ENCODE data around the gene NRXN3.

Gene NRXN3

GRCh38 chr14:79805636-79806035, 1635.5 kb downstream of the NRXN3 start:
- in situ Hi-C loops (cut with MboI; ENCODE audit: low sequenced_read_pairs) = no loop called here

GRCh38 chr14:79809849-79810612, 1639.9 kb downstream of the NRXN3 start:
- in situ Hi-C loops (cut with MboI; ENCODE audit: low sequenced_read_pairs) = no loop called here

- in situ Hi-C loops (cut with MboI; ENCODE audit: low sequenced_read_pairs) = no loop called here
Observed at GRCh38 chr14:79820866-79821535, 1650.8 kb downstream of the NRXN3 start.

GRCh38 chr14:79822034-79822433, 1651.9 kb downstream of the NRXN3 start:
- in situ Hi-C loops (cut with MboI; ENCODE audit: low sequenced_read_pairs) = no loop called here

- in situ Hi-C loops (cut with MboI; ENCODE audit: low sequenced_read_pairs) = no loop called here
Observed at GRCh38 chr14:79825046-79825521, 1654.9 kb downstream of the NRXN3 start.

- in situ Hi-C loops (cut with MboI; ENCODE audit: low sequenced_read_pairs) = no loop called here
Observed at GRCh38 chr14:79826362-79826761, 1656.2 kb downstream of the NRXN3 start.

GRCh38 chr14:79829405-79830166, 1659.4 kb downstream of the NRXN3 start:
- in situ Hi-C loops (cut with MboI; ENCODE audit: low sequenced_read_pairs) = no loop called here

GRCh38 chr14:79831195-79831892, 1661.2 kb downstream of the NRXN3 start:
- in situ Hi-C loops (cut with MboI; ENCODE audit: low sequenced_read_pairs) = no loop called here

- in situ Hi-C loops (cut with MboI; ENCODE audit: low sequenced_read_pairs) = no loop called here
Observed at GRCh38 chr14:79833781-79834180, 1663.6 kb downstream of the NRXN3 start.

- in situ Hi-C loops (cut with MboI; ENCODE audit: low sequenced_read_pairs) = no loop called here
Observed at GRCh38 chr14:79834868-79835267, 1664.7 kb downstream of the NRXN3 start.

GRCh38 chr14:79836577-79836976, 1666.4 kb downstream of the NRXN3 start:
- in situ Hi-C loops (cut with MboI; ENCODE audit: low sequenced_read_pairs) = no loop called here

GRCh38 chr14:79837699-79838098, 1667.5 kb downstream of the NRXN3 start:
- in situ Hi-C loops (cut with MboI; ENCODE audit: low sequenced_read_pairs) = no loop called here

GRCh38 chr14:79840103-79840502, 1669.9 kb downstream of the NRXN3 start:
- in situ Hi-C loops (cut with MboI; ENCODE audit: low sequenced_read_pairs) = no loop called here

GRCh38 chr14:79840831-79841230, 1670.7 kb downstream of the NRXN3 start:
- in situ Hi-C loops (cut with MboI; ENCODE audit: low sequenced_read_pairs) = no loop called here

GRCh38 chr14:79841433-79841832, 1671.3 kb downstream of the NRXN3 start:
- in situ Hi-C loops (cut with MboI; ENCODE audit: low sequenced_read_pairs) = no loop called here

- in situ Hi-C loops (cut with MboI; ENCODE audit: low sequenced_read_pairs) = no loop called here
Observed at GRCh38 chr14:79842270-79842669, 1672.1 kb downstream of the NRXN3 start.

- in situ Hi-C loops (cut with MboI; ENCODE audit: low sequenced_read_pairs) = no loop called here
Observed at GRCh38 chr14:79852950-79853744, 1683.0 kb downstream of the NRXN3 start.

GRCh38 chr14:79855789-79856188, 1685.6 kb downstream of the NRXN3 start:
- in situ Hi-C loops (cut with MboI; ENCODE audit: low sequenced_read_pairs) = no loop called here

- in situ Hi-C loops (cut with MboI; ENCODE audit: low sequenced_read_pairs) = no loop called here
Observed at GRCh38 chr14:79856381-79856780, 1686.2 kb downstream of the NRXN3 start.

GRCh38 chr14:79861111-79861510, 1690.9 kb downstream of the NRXN3 start:
- in situ Hi-C loops (cut with MboI; ENCODE audit: low sequenced_read_pairs) = no loop called here

Data from HL-60/S4 (cell line).